Measurements from ENCODE around the gene SLK. TPM values are rescaled to one million over a fixed set of nuclear protein-coding genes. Genes with fewer than 3 reads are reported as not detected.
A peak's percentile ranks its signal among the peaks of the same experiment; 100 is the strongest.

The SLK gene
- total RNA-seq (ENCODE audit: unreplicated experiment): 122 TPM
- long read RNA-seq, partial matches to known transcripts: 9 of 20 reads
- long read RNA-seq, other reads (novel, unspliced or antisense): 11 of 20 reads

GRCh38 chr10:103966671-103967447 is at the start of gene SLK:
SLK (plus strand) TSS chr10:103967140; CDS start chr10:103967746, 606 bp downstream.
- peaks cover 4% of the 10 kb centered on the region for H3K4me1 Mint-ChIP-seq (ENCODE audit: low read depth, unreplicated experiment)
- H3K36me3 Mint-ChIP-seq (ENCODE audit: unreplicated experiment): no peaks in the 10 kb centered on the region
- H3K4me3 Mint-ChIP-seq (ENCODE audit: unreplicated experiment): peak within 1 kb of the TSS; percentile 94
- H3K9me3 Mint-ChIP-seq (ENCODE audit: unreplicated experiment): peaks cover 14% of the 10 kb centered on the region
- peak; percentile 77 for DNase-seq
- peak within 1 kb of the TSS; percentile 87 for H3K27ac Mint-ChIP-seq (ENCODE audit: unreplicated experiment)
- TF ChIP-seq, protein P1, sequence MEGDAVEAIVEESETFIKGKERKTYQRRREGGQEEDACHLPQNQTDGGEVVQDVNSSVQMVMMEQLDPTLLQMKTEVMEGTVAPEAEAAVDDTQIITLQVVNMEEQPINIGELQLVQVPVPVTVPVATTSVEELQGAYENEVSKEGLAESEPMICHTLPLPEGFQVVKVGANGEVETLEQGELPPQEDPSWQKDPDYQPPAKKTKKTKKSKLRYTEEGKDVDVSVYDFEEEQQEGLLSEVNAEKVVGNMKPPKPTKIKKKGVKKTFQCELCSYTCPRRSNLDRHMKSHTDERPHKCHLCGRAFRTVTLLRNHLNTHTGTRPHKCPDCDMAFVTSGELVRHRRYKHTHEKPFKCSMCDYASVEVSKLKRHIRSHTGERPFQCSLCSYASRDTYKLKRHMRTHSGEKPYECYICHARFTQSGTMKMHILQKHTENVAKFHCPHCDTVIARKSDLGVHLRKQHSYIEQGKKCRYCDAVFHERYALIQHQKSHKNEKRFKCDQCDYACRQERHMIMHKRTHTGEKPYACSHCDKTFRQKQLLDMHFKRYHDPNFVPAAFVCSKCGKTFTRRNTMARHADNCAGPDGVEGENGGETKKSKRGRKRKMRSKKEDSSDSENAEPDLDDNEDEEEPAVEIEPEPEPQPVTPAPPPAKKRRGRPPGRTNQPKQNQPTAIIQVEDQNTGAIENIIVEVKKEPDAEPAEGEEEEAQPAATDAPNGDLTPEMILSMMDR (IDR thresholded peaks at IDR 0.05; ENCODE audit: partially characterized antibody, unreplicated experiment): no peak
- peaks cover 12% of the 10 kb centered on the region for H3K27me3 Mint-ChIP-seq (ENCODE audit: unreplicated experiment)

DNA sequence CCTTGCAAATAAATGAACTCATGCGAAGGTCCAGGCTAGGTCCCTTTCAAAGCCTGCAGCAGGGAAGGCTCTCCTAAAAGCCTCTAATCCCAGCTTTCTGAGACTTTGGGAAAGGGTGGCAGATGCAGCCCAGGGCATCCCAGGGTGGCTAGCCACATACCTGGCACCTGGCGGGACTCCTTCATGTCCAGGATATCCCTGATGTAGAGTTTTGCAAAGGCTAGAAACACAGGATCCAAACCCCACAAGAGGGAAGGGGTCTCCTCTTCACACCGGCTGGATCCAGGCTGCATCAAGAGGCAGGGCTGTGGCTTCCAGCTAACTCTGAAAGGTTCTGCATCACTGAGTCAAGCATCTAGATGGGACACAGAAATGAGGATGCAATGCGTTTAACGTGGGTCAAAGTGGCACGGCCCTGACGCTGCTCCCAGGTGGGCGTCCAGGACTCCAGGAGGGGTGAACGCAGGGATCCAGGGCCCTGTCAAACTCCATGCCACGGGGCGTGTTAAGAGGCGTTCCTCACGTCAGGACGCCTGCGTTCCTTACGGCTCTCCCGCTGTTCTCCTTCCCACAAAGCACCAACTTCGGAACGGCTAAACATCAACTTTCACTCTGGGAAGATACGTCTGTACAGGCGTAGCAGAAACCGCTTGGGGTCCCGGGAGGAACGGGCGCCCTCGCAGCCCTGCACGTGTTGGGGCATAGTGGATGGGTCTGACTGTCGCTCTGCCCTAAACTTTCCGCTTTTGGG is 49.5 kb upstream of the SLK start:
- Mint-ChIP-seq H3K27me3 (ENCODE audit: unreplicated experiment) (no peaks in the 10 kb centered on the region), H3K4me3 (ENCODE audit: unreplicated experiment) (peak overlapping the region; percentile 93), H3K4me1 (ENCODE audit: low read depth, unreplicated experiment) (peaks cover 26% of the 10 kb centered on the region), H3K9me3 (ENCODE audit: unreplicated experiment) (no peaks in the 10 kb centered on the region), H3K36me3 (ENCODE audit: unreplicated experiment) (peaks cover 10% of the 10 kb centered on the region), H3K27ac (ENCODE audit: unreplicated experiment) (peak overlapping the region; percentile 96)
- DNase-seq: peak; percentile 28
- TF ChIP-seq, protein P1 (IDR thresholded peaks at IDR 0.05; ENCODE audit: partially characterized antibody, unreplicated experiment): no peak

DNA sequence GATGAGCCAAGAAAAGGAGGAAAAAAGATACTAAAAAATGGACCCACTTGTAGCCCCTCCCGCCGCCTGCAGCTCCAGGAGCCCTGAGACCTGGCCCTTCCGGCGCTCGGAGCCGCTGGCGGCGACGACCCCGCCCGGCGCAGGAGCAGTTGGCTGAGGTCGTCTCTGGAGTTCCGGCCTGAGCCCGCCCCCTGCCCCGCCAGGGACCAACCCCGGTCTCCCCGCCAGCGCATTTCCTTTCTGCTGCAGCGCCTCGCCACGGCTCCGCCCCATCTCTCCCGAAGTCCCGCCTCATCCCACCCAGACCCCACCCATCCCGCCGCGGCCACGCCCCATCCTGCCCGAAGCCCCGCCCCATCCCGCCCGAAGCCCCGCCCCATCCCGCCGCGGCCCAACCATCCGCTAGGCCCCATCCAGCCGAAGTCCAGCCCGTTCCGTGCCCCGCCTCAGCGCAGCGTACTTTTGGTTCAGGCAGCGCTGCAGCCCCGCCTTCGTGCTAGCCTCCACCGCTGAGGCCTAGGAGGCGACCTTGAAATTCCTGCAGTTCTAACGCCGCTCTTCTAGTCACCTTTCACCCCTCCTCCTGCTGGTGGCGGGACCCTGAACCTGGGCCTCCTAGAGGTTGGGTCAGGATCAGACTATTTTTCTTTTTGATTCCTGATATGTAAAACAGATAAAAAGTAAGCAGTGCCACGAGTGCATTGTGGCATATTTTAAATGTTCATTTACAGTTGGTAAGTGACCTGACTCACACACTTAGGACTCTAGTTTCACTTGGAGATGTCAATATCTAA is 48.7 kb upstream of the SLK start, which contains the start of gene STN1:
Gene STN1 (minus strand): TSS at position 132 of the 794 bp plus-strand sequence. CDS start 590 bp downstream, outside the sequence.
- Mint-ChIP-seq H3K27ac (ENCODE audit: unreplicated experiment) (peak within 1 kb of the TSS; percentile 96), H3K36me3 (ENCODE audit: unreplicated experiment) (peaks cover 10% of the 10 kb centered on the region), H3K27me3 (ENCODE audit: unreplicated experiment) (no peaks in the 10 kb centered on the region), H3K4me3 (ENCODE audit: unreplicated experiment) (peak within 1 kb of the TSS; percentile 93), H3K4me1 (ENCODE audit: low read depth, unreplicated experiment) (peaks cover 19% of the 10 kb centered on the region), H3K9me3 (ENCODE audit: unreplicated experiment) (no peaks in the 10 kb centered on the region)
- peak; percentile 97 for DNase-seq
- TF ChIP-seq, protein P1 (IDR thresholded peaks at IDR 0.05; ENCODE audit: partially characterized antibody, unreplicated experiment): peak; percentile 9

DNA sequence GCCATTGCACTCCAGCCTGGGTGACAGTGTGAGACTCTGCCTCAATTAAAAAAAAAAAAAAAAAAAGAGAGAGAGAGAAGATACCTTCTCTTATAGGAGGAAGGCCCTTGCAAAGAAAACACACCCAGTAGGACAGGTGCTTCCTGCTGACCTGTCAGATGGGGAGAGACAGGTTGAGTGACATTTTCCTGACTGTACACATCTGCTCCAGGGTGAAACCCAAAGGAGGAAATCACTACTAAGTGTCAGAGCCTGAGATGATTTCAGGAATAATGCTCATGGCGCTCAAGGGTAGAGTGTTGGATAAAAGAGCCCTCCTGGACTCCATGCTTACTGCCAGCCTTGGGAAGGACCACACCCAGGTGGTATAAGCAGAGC is 47.3 kb upstream of the SLK start:
- Mint-ChIP-seq H3K4me1 (ENCODE audit: low read depth, unreplicated experiment) (peaks cover 15% of the 10 kb centered on the region), H3K4me3 (ENCODE audit: unreplicated experiment) (no peak overlapping the region), H3K9me3 (ENCODE audit: unreplicated experiment) (no peaks in the 10 kb centered on the region), H3K27me3 (ENCODE audit: unreplicated experiment) (no peaks in the 10 kb centered on the region), H3K36me3 (ENCODE audit: unreplicated experiment) (peaks cover 9% of the 10 kb centered on the region), H3K27ac (ENCODE audit: unreplicated experiment) (no peak overlapping the region)
- no peak for DNase-seq
- TF ChIP-seq, protein P1 (IDR thresholded peaks at IDR 0.05; ENCODE audit: partially characterized antibody, unreplicated experiment): no peak

Data from glutamatergic neuron (in vitro differentiated cells).